Spleen (tissue), 11 donors: Measurements from ENCODE around the gene SH3TC2. TPM values are rescaled to one million over a fixed set of nuclear protein-coding genes. Genes with fewer than 3 reads are reported as not detected.

Source experiments
- DNase-seq: peaks from one replicate; pipeline ENCODE4 v3.0.0-alpha.2; 2020
- H3K27ac ChIP-seq, 8 donors: fragments of 200-600 bp; sonication (generic) in 7 of 8; 1 replicate in 4 of 8; 2 replicates in 4 of 8; pipeline versions ENCODE4 v1.5.0 to v1.8.0; 2016 to 2021; ENCODE audit warnings: inconsistent platforms in 4 of 8, mild to moderate bottlenecking in 4 of 8, moderate library complexity in 1 of 8
- H3K27me3 ChIP-seq, 7 donors: fragments of 200-600 bp; sonication (generic) in 6 of 7; replicated peaks in 1 of 7; 1 replicate in 4 of 7; 2 replicates in 3 of 7; pipeline versions ENCODE4 v1.5.0 to v1.8.0; 2016 to 2021; ENCODE audit warnings: inconsistent platforms in 3 of 7, mild to moderate bottlenecking in 1 of 7
- H3K36me3 ChIP-seq, 6 donors: fragments of 200-600 bp; sonication (generic) in 5 of 6; 1 replicate in 4 of 6; 2 replicates in 2 of 6; pipeline versions ENCODE4 v1.5.0 to v1.8.0; 2016 to 2021; ENCODE audit warnings: inconsistent platforms in 2 of 6
- H3K4me1 ChIP-seq, 6 donors: fragments of 200-600 bp; sonication (generic) in 5 of 6; 1 replicate in 3 of 6; 2 replicates in 3 of 6; pipeline versions ENCODE4 v1.5.0 to v1.8.0; 2016 to 2021; ENCODE audit warnings: inconsistent platforms in 3 of 6
- H3K4me3 ChIP-seq, 8 donors: fragments of 200-600 bp; sonication (generic) in 7 of 8; 1 replicate in 4 of 8; 2 replicates in 4 of 8; pipeline versions ENCODE4 v1.5.0 to v1.8.0; 2016 to 2021; ENCODE audit warnings: inconsistent platforms in 4 of 8, mild to moderate bottlenecking in 4 of 8, moderate library complexity in 2 of 8
- H3K9me3 ChIP-seq, 8 donors: fragments of 200-600 bp; sonication (generic) in 7 of 8; 1 replicate in 4 of 8; 2 replicates in 4 of 8; pipeline versions ENCODE4 v1.5.0 to v1.8.0; 2016 to 2021; ENCODE audit warnings: inconsistent platforms in 4 of 8
- POLR2A ChIP-seq, 3 donors: fragments of 450-650 bp; IDR thresholded peaks; one replicate each; pipeline ENCODE4 v1.5.1; 2017; ENCODE audit warnings: antibody characterized with exemption in 3 of 3, mild to moderate bottlenecking in 1 of 3
- POLR2AphosphoS5 ChIP-seq, 3 donors: sonication (generic); formaldehyde crosslinking; IDR thresholded peaks; one replicate each; pipeline ENCODE4 v1.5.1; 2017; ENCODE audit warnings: antibody characterized with exemption in 3 of 3
- WGBS, 5 donors: extraction: QIAGEN DNeasy Blood & Tissue Kit in 3 of 5; methylation state at CpG; one replicate each; pipeline versions ENCODE4 v1.1.5 to v1.1.7; 2013 to 2018; 5-methylcytosine and 5-hydroxymethylcytosine counted together
- intact Hi-C: fragments of 100-400 bp; cut with DNase I; formaldehyde crosslinking; loops from one replicate; pipeline ENCODE4 v1.15.0; 2023; ENCODE audit warnings: low total_unique reads
- polyA plus RNA-seq, 3 donors: library from polyadenylated mRNA; stranded (reverse); fragments of 200-250 nt; gene quantifications; one replicate each; pipeline ENCODE4 v1.2.1, GENCODE V29; 2013
- total RNA-seq, 7 donors: library from RNA; depleted of rRNA in 3 of 7; stranded (reverse); fragments of >200 nt in 3 of 7; fragmentation: NEBNext Ultra II Directional in 4 of 7; extraction: Animal tissue kit (Norgen Biotek cat#: 25700) in 4 of 7; gene quantifications; one replicate each; pipeline versions ENCODE4 v1.1.0 to v1.2.1, GENCODE V29; 2016 to 2021
- TF ChIP-seq, protein P1 (sequence below), 11 experiments: fragments of 200-600 bp in 7 of 11; fragments of 450-650 bp in 4 of 11; sonication (generic) in 4 of 11; IDR thresholded peaks in 8 of 11; conservative IDR thresholded peaks in 3 of 11; 1 replicate in 7 of 11; 2 replicates in 4 of 11; pipeline versions ENCODE4 v1.4.0 to v1.8.0; 2016 to 2021; ENCODE audit warnings: antibody characterized with exemption in 11 of 11, inconsistent platforms in 4 of 11, mild to moderate bottlenecking in 1 of 11
- donor health status: healthy with polysubstance abuse.
- donor health status: DM: no; HTN: no; CAD: no; lungs with moderate emphysema.
- donor health status: DM: no; HTN: no; CAD: no.
- donor health status: Bipolar disorder and iron deficiency.
- donor health status: healthy.
- donor health status: DM: no; HTN: no; CAD: no.
- donor health status: DM: yes; HTN: yes; CAD: no.

SH3TC2 gene
- total and polyA plus RNA-seq, 10 donors = 0.02 to 2.8 (median 1.4) TPM

DNA sequence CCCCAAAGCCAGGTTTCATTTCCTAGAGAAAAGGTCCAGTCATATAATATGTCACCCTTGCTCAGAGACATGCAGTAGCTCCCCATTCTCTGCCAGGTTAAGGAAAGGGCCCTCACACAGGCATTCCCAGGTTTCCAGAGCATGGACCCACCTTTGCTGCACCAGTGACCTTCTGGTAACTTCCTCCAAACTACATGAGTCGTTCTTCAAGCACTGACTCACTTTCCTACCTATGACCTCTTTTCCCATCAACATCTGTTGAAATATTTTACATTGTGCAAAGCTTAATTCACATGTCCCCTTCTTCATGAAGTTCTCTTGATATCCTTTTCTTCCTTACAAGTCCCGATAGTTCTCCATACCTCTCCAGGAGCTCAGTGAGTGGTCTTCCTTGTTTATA, 25.9 kb downstream of the SH3TC2 start:
- H3K36me3 ChIP-seq = no peaks in the 10 kb centered on the region
- intact Hi-C loops = loop anchor here (5.0 kb wide), 2 partner anchors 305 to 595 kb away; no protein-coding TSS in a partner anchor
- no peak overlapping the region for H3K4me3 ChIP-seq
- no peaks in the 10 kb centered on the region for H3K9me3 ChIP-seq
- peaks cover 0 to 43% (median 17%) of the 10 kb centered on the region in 6 donors for H3K4me1 ChIP-seq
- WGBS, 5 donors = 43 to 63% (median 55%) methylated on average over 2 of the region's 2 CpGs
- peaks cover 0 to 6% (median 0%) of the 10 kb centered on the region in 7 donors for H3K27me3 ChIP-seq
- no peak for DNase-seq
- no peak for TF ChIP-seq POLR2A (IDR thresholded peaks at IDR 0.05)
- TF ChIP-seq POLR2AphosphoS5 (IDR thresholded peaks at IDR 0.05) = no peak
- TF ChIP-seq, protein P1, sequence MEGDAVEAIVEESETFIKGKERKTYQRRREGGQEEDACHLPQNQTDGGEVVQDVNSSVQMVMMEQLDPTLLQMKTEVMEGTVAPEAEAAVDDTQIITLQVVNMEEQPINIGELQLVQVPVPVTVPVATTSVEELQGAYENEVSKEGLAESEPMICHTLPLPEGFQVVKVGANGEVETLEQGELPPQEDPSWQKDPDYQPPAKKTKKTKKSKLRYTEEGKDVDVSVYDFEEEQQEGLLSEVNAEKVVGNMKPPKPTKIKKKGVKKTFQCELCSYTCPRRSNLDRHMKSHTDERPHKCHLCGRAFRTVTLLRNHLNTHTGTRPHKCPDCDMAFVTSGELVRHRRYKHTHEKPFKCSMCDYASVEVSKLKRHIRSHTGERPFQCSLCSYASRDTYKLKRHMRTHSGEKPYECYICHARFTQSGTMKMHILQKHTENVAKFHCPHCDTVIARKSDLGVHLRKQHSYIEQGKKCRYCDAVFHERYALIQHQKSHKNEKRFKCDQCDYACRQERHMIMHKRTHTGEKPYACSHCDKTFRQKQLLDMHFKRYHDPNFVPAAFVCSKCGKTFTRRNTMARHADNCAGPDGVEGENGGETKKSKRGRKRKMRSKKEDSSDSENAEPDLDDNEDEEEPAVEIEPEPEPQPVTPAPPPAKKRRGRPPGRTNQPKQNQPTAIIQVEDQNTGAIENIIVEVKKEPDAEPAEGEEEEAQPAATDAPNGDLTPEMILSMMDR (IDR thresholded peaks at IDR 0.05 in 8 of 11, conservative IDR thresholded peaks at IDR 0.05 in 3 of 11) = no peak
- peak overlapping the region in 2 of 8 donors; percentile 3 to 26 for H3K27ac ChIP-seq

DNA sequence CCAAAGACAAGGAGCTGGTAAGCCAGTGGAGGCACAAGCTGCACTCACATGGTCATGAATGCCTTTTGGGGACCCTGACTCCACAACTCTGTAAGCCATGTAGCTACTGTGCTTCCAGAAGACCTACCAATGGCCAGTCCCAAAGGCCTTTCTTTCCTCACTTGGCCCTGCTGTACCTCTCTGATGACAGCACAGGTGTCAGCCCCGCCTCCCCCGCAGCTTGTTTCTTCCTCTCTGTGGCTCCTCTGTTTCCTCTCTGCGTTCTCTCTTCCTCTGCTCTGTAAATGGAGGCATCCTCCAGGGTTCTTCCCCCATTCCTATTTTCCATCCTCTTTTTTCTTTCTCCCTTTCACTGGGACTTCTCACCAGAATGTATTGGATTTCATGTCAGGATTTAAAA, 26.7 kb downstream of the SH3TC2 start:
- peaks cover 0 to 6% (median 0%) of the 10 kb centered on the region in 7 donors for H3K27me3 ChIP-seq
- H3K4me3 ChIP-seq = no peak overlapping the region
- 41 to 82% (median 67%) methylated on average over 3 of the region's 3 CpGs for WGBS, 5 donors
- H3K27ac ChIP-seq = peak overlapping the region in 2 of 8 donors; percentile 3
- H3K9me3 ChIP-seq = no peaks in the 10 kb centered on the region
- H3K36me3 ChIP-seq = no peaks in the 10 kb centered on the region
- intact Hi-C loops = loop anchor here (5.0 kb wide), 2 partner anchors 304 to 594 kb away; no protein-coding TSS in a partner anchor
- H3K4me1 ChIP-seq = peaks cover 0 to 43% (median 17%) of the 10 kb centered on the region in 6 donors
- peak; percentile 83 for DNase-seq
- TF ChIP-seq POLR2A (IDR thresholded peaks at IDR 0.05) (no peak), POLR2AphosphoS5 (IDR thresholded peaks at IDR 0.05) (no peak)
- TF ChIP-seq, protein P1 (IDR thresholded peaks at IDR 0.05 in 8 of 11, conservative IDR thresholded peaks at IDR 0.05 in 3 of 11) = no peak

DNA sequence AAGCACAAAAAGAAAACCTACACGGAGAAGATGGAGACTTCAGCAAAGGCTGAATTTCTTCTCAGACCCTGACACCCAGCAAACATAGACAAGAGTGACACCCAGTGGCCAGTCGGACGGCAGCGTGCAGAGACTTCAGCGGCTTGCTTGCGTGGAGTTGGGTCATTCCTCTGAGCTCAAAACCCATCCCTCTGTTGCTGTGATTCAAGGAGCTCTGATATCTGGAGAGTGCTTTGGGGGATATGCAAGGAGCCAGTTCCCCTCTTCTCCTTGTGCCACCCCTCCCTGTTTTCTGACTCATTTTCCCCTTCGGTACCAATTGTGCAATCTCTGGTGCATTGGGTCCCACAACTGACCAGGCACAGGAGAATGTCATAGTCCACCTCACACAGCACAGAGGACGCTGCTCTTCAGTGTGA, 27.5 kb downstream of the SH3TC2 start:
- H3K9me3 ChIP-seq = no peaks in the 10 kb centered on the region
- 17 to 23% (median 20%) methylated on average over 8 of the region's 8 CpGs for WGBS, 5 donors
- intact Hi-C loops = loop anchor here (5.0 kb wide), 2 partner anchors 303 to 593 kb away; no protein-coding TSS in a partner anchor

DNA sequence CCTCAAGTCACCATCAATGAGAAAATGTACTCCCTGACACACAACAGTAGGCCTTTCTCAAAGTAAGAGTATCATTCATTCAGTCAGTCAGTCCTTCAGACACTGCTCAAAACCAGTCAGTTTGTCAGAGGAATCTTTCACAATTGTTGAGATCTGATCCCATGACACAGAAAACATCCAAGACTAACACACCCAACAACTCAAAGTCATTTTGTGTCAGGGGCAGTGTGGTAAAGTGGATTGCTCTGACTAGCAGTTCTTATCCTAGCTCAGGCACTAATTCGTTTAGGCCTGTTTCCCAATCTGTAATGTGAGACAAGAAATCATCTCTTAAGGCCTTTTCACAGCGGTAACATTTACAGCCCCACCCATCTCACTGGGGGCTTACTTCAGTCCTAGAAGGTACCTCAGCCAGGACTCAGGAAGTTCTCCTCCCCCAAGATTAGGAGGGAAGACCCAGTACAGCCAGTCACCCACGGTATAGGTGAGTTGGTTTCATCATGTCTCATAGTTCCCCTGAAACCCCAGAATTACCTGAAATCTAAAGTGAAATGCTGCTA, 31.9 kb downstream of the SH3TC2 start:
- intact Hi-C loops = no loop called here
- Histone ChIP-seq H3K27me3 (no peaks in the 10 kb centered on the region), H3K4me3 (no peak overlapping the region), H3K9me3 (no peaks in the 10 kb centered on the region), H3K36me3 (no peaks in the 10 kb centered on the region), H3K4me1 (peaks cover 0 to 10% (median 4%) of the 10 kb centered on the region in 6 donors), H3K27ac (no peak overlapping the region)
- TF ChIP-seq POLR2A (IDR thresholded peaks at IDR 0.05) (no peak), POLR2AphosphoS5 (IDR thresholded peaks at IDR 0.05) (no peak)
- TF ChIP-seq, protein P1 (IDR thresholded peaks at IDR 0.05 in 8 of 11, conservative IDR thresholded peaks at IDR 0.05 in 3 of 11) = no peak
- DNase-seq = no peak
- 78 to 86% (median 80%) methylated on average over 3 of the region's 3 CpGs for WGBS, 5 donors

More for the DNA sequence above, 27.5 kb downstream of the SH3TC2 start:
- no peak overlapping the region for H3K27ac ChIP-seq
- no peak overlapping the region for H3K4me3 ChIP-seq
- TF ChIP-seq, protein P1 (IDR thresholded peaks at IDR 0.05 in 8 of 11, conservative IDR thresholded peaks at IDR 0.05 in 3 of 11) = peak; percentile 52 to 90 (median 81)
- no peak for TF ChIP-seq POLR2A (IDR thresholded peaks at IDR 0.05)
- no peak for TF ChIP-seq POLR2AphosphoS5 (IDR thresholded peaks at IDR 0.05)
- peaks cover 0 to 6% (median 0%) of the 10 kb centered on the region in 7 donors for H3K27me3 ChIP-seq
- peak; percentile 91 for DNase-seq
- H3K36me3 ChIP-seq = no peaks in the 10 kb centered on the region
- H3K4me1 ChIP-seq = peaks cover 0 to 42% (median 17%) of the 10 kb centered on the region in 6 donors
